Upper lobe of left lung (tissue), 4 donors: ENCODE results near the gene VAV3.

ENCODE experiments used
- POLR2A ChIP-seq, 4 donors: fragments of 450-650 bp; IDR thresholded peaks; one replicate each; pipeline ENCODE4 v1.5.1; 2016 to 2017; ENCODE audit warnings: antibody characterized with exemption in 4 of 4, mild to moderate bottlenecking in 2 of 4
- POLR2AphosphoS5 ChIP-seq, 2 donors: sonication (generic); formaldehyde crosslinking; IDR thresholded peaks; one replicate each; pipeline ENCODE4 v1.5.1; 2017; ENCODE audit warnings: antibody characterized with exemption in 2 of 2
- TF ChIP-seq, protein P1 (sequence below), 6 experiments: fragments of 450-650 bp in 4 of 6; fragments of 200-600 bp in 2 of 6; sonication (generic) in 2 of 6; IDR thresholded peaks; one replicate each; pipeline ENCODE4 v1.5.1; 2016 to 2019; ENCODE audit warnings: antibody characterized with exemption in 6 of 6

DNA sequence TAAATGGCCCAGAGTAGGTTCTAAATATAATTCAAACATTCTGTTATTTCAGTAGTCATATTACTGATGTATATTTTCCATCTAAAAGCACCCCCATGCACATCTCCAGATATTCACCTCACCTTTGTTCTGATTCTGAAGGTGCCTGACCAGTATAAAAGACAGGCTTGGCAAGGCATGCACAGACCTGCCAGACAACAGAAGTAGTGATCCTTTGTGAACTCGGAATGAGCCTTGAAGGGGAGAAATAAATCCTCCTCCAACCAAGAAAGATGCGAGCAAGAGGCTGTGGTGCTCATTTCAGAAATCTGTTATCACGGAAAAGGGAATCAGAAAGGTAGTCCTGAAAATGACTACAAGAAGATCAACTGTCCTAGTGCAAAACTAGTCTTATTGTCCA lies 287.3 kb downstream of the VAV3 start:
- TF ChIP-seq POLR2AphosphoS5 (IDR thresholded peaks at IDR 0.05) (no peak), POLR2A (IDR thresholded peaks at IDR 0.05) (no peak)
- TF ChIP-seq, protein P1, sequence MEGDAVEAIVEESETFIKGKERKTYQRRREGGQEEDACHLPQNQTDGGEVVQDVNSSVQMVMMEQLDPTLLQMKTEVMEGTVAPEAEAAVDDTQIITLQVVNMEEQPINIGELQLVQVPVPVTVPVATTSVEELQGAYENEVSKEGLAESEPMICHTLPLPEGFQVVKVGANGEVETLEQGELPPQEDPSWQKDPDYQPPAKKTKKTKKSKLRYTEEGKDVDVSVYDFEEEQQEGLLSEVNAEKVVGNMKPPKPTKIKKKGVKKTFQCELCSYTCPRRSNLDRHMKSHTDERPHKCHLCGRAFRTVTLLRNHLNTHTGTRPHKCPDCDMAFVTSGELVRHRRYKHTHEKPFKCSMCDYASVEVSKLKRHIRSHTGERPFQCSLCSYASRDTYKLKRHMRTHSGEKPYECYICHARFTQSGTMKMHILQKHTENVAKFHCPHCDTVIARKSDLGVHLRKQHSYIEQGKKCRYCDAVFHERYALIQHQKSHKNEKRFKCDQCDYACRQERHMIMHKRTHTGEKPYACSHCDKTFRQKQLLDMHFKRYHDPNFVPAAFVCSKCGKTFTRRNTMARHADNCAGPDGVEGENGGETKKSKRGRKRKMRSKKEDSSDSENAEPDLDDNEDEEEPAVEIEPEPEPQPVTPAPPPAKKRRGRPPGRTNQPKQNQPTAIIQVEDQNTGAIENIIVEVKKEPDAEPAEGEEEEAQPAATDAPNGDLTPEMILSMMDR (IDR thresholded peaks at IDR 0.05), result no peak
